Measurements from ENCODE around the gene EPS15.

The EPS15 gene

DNA sequence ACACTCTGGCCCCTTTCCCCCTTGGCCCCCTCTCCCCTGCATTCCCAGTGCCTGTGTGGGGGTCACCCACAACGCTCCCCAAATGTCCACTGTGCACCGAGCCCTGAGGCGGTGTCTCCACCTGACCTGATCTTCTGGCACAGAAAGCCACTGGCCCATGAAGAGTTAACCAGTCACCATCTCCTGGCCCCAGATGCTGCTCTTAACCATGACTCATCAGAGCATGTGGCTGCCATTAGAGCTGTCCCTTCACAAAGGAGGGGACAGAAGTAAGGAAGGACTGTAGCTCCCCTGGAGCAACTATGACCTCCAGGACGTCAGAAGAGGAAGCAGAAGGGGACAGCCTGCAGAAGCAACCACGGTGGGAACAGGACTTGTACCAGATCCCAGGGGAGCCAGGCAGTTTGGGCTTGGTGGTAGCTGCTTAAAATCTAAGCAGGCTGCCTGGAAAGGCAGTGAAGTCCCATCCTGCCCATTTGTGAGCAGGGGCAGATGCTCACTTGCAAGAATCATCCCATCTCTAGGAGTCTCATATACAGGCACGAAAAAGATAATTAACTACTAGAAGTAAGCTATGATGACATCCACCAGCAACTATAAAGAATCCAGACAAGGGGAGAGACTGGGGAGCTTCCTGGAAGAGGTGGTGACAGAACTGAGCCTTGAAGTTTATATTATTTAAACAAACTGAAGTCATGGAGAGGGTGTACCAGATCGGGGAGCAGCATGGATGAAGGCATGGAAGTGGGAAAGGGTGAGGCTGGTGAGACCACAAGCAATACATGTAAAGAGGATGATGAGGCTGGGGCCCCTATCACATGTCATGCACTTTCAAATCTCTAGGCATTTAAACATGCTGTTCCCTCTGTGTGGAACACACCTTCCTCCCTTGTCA is 187.6 kb downstream of the EPS15 start (continued):
- TF ChIP-seq AEBP2 (tag by site-specific recombination; IDR thresholded peaks at IDR 0.05; ENCODE audit: borderline replicate concordance) (no peak), ZNF184 (tag by site-specific recombination; IDR thresholded peaks at IDR 0.05) (no peak), ZNF354C (tag by site-specific recombination; IDR thresholded peaks at IDR 0.05; ENCODE audit: borderline replicate concordance, low read depth) (no peak), ZNF558 (tag by site-specific recombination; IDR thresholded peaks at IDR 0.05) (no peak), ZNF596 (tag by site-specific recombination; IDR thresholded peaks at IDR 0.05) (no peak), ZBTB10 (tag by site-specific recombination; IDR thresholded peaks at IDR 0.05) (peak; percentile 37; the same call in 1 of the 2 replicates), BCL11A (tag by site-specific recombination; IDR thresholded peaks at IDR 0.05; ENCODE audit: low read depth) (no peak), ZNF37A (tag by site-specific recombination; IDR thresholded peaks at IDR 0.05) (no peak), ZNF2 (tag by site-specific recombination; IDR thresholded peaks at IDR 0.05) (no peak), ZBTB7A (tag by site-specific recombination; IDR thresholded peaks at IDR 0.05; ENCODE audit: low read depth) (no peak), OSR2 (tag by site-specific recombination; IDR thresholded peaks at IDR 0.05) (peak; percentile 25; the same call in 1 of the 2 replicates), MYNN (tag by site-specific recombination; IDR thresholded peaks at IDR 0.05; ENCODE audit: borderline replicate concordance) (no peak), ZBTB17 (tag by site-specific recombination; IDR thresholded peaks at IDR 0.05) (peak; percentile 75), SALL2 (tag by site-specific recombination; IDR thresholded peaks at IDR 0.05; ENCODE audit: borderline replicate concordance) (no peak), GLI2 (tag by site-specific recombination; IDR thresholded peaks at IDR 0.05; ENCODE audit: borderline replicate concordance, low read depth) (no peak), ZNF341 (tag by site-specific recombination; IDR thresholded peaks at IDR 0.05; ENCODE audit: low read depth) (no peak), ZNF335 (tag by site-specific recombination; conservative IDR thresholded peaks at IDR 0.05) (peak; percentile 74), ZNF629 (tag by site-specific recombination; IDR thresholded peaks at IDR 0.05) (peak; percentile 46; the same call in 1 of the 2 replicates), ZNF530 (tag by site-specific recombination; IDR thresholded peaks at IDR 0.05; ENCODE audit: low read depth) (no peak), CTCF (tag by site-specific recombination; IDR thresholded peaks at IDR 0.05) (no peak), ZNF121 (tag by site-specific recombination; IDR thresholded peaks at IDR 0.05) (no peak), ZNF26 (tag by site-specific recombination; IDR thresholded peaks at IDR 0.05) (no peak), SP7 (tag by site-specific recombination; IDR thresholded peaks at IDR 0.05) (peak; percentile 65), HOXC10 (CRISPR knock-in tag; IDR thresholded peaks at IDR 0.05) (no peak), ZNF600 (tag by site-specific recombination; IDR thresholded peaks at IDR 0.05) (no peak)
- TF ChIP-seq, protein P1, sequence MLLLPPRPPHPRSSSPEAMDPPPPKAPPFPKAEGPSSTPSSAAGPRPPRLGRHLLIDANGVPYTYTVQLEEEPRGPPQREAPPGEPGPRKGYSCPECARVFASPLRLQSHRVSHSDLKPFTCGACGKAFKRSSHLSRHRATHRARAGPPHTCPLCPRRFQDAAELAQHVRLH (tag by site-specific recombination; IDR thresholded peaks at IDR 0.05) = no peak
- TF ChIP-seq, protein P2, sequence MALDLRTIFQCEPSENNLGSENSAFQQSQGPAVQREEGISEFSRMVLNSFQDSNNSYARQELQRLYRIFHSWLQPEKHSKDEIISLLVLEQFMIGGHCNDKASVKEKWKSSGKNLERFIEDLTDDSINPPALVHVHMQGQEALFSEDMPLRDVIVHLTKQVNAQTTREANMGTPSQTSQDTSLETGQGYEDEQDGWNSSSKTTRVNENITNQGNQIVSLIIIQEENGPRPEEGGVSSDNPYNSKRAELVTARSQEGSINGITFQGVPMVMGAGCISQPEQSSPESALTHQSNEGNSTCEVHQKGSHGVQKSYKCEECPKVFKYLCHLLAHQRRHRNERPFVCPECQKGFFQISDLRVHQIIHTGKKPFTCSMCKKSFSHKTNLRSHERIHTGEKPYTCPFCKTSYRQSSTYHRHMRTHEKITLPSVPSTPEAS (tag by site-specific recombination; IDR thresholded peaks at IDR 0.05) = no peak; the same call in 1 of the 2 replicates
